ENCODE measurements around the gene BST2. TPM values are rescaled to one million over a fixed set of nuclear protein-coding genes. Genes with fewer than 3 reads are reported as not detected.

BST2 gene
- total and polyA plus RNA-seq, 2 of the 4 experiments (the other 2 are of a cell fraction): 0.18 to 0.92 TPM

GRCh38 chr19:17401628-17402027 lies 3.8 kb downstream of the BST2 start:
- Histone ChIP-seq H3K18ac (ENCODE audit: low read depth, low read length) (no peak overlapping the region), H2BK5ac (ENCODE audit: low read depth, low read length, poor library complexity, severe bottlenecking) (no peak overlapping the region), H3K14ac (replicated peaks; ENCODE audit: low read depth, low read length) (no peak overlapping the region), H3K27me3 (ENCODE audit: control insufficient read depth, insufficient read depth, low read length) (no peaks in the 10 kb centered on the region), H2AK9ac (replicated peaks; ENCODE audit: low read depth, low read length, poor library complexity) (no peak overlapping the region), H4K5ac (ENCODE audit: low read depth, low read length) (no peak overlapping the region), H3K4me2 (ENCODE audit: low read depth, low read length) (no peak overlapping the region), H2BK120ac (ENCODE audit: low read depth, low read length) (no peak overlapping the region), H2BK20ac (ENCODE audit: low read depth, low read length) (no peak overlapping the region), H3K79me1 (ENCODE audit: low read depth in 1 of 2, low read length in 2 of 2) (no peaks in the 10 kb centered on the region), H3K4me3 (ENCODE audit: insufficient read depth, low read depth, low read length) (no peak overlapping the region), H4K91ac (ENCODE audit: insufficient read depth, low read depth, low read length) (no peak overlapping the region), H3K23ac (ENCODE audit: low read depth, low read length) (no peak overlapping the region), H3K4ac (ENCODE audit: low read depth, low read length) (no peak overlapping the region), H2BK15ac (ENCODE audit: low read depth, low read length) (no peak overlapping the region), H3K56ac (ENCODE audit: extremely low read depth, insufficient read depth, low read length) (no peak overlapping the region), H3K27ac (ENCODE audit: insufficient read depth, low read length) (no peak overlapping the region), H3K4me1 (ENCODE audit: control insufficient read depth, insufficient read depth, low read length) (no peaks in the 10 kb centered on the region), H2AK5ac (ENCODE audit: low read depth, low read length) (no peak overlapping the region), H3K9ac (ENCODE audit: low read depth, low read length) (no peak overlapping the region), H3K9me1 (ENCODE audit: insufficient read depth, low read length) (peaks cover 2% of the 10 kb centered on the region; the same call in 1 of the 2 replicates), H3K36me3 (ENCODE audit: control insufficient read depth, insufficient read depth, low read length) (no peaks in the 10 kb centered on the region), H2AFZ (replicated peaks; ENCODE audit: low read length, poor library complexity) (no peak overlapping the region), H3K9me3 (ENCODE audit: control insufficient read depth, insufficient read depth, low read length) (no peaks in the 10 kb centered on the region), H4K20me1 (ENCODE audit: insufficient read depth, low read length) (no peaks in the 10 kb centered on the region), H4K8ac (ENCODE audit: low read depth in 2 of 2, low read length in 2 of 2) (no peak overlapping the region)
- intact Hi-C loops (cut with micrococcal nuclease): no loop called here
- DNase-seq (no peak), ATAC-seq (ENCODE audit: low read depth) (no peak)
- dilution Hi-C loops (cut with HindIII; ENCODE audit: low sequenced_read_pairs, unreplicated experiment): no loop called here
- WGBS, 2 experiments (ENCODE audit: extremely low coverage in 2 of 2, insufficient read length in 1 of 2): 87% methylated on average over 3 of the region's 6 CpGs; no CpG with 5 or more reads in 1 of the 2 experiments
- no TSS peak for BruUV-seq (replicated peaks)
- POLR2A ChIA-PET (ENCODE audit: unreplicated experiment): no interaction called here
- CTCF ChIA-PET: no interaction called here
- in situ Hi-C loops (cut with MboI; ENCODE audit: low sequenced_read_pairs): no loop called here
- TF ChIP-seq CTCF (conservative IDR thresholded peaks at IDR 0.05; ENCODE audit: low read depth, low read length) (no peak), SMC3 (IDR thresholded peaks at IDR 0.05; ENCODE audit: low read depth, low read length) (no peak), CHD1 (IDR thresholded peaks at IDR 0.05; ENCODE audit: low read depth, low read length) (no peak), MXI1 (IDR thresholded peaks at IDR 0.05; ENCODE audit: borderline replicate concordance, low read depth, low read length) (no peak), USF2 (IDR thresholded peaks at IDR 0.05; ENCODE audit: low read depth, low read length) (no peak), RFX5 (IDR thresholded peaks at IDR 0.05; ENCODE audit: low read depth, low read length) (no peak)

All from IMR-90 (cell line).